Posterior cingulate gyrus (tissue), 11 donors: ENCODE measurements around the gene RELB.

Experiments
- DNase-seq, 10 donors: peaks; one replicate each; pipeline versions ENCODE4 v3.0.0 to v3.0.0-alpha.2; 2020 to 2021; ENCODE audit warnings: mixed read lengths in 3 of 10
- intact Hi-C: fragments of 100-400 bp; cut with DNase I; formaldehyde crosslinking; loops from one replicate; pipeline ENCODE4 v1.15.1; 2023

Gene RELB

DNA sequence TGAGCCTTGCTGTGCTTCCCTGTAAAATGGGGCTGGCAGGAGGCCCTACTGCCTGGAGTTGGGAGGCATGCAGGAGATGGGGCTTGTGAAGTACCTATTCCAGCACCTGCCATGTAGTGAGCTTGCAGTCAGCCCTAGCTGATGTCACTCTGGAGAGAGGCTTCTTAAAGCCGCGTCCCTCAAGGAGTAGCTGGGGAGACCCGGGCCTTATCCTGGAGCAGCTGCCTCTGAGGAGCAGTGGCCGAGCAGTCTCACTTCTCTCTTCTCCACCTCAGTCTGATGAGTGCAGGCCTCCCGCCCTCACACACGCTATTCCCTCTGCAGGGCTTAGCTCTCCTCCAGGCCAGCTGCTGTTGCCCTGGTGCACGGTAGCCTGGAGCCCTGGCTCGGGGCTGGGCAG lies 55.6 kb downstream of the RELB start:
- intact Hi-C loops = loop anchor here (5.0 kb wide), 1 partner anchor 155 kb away; no protein-coding TSS in a partner anchor
- DNase-seq = no peak

DNA sequence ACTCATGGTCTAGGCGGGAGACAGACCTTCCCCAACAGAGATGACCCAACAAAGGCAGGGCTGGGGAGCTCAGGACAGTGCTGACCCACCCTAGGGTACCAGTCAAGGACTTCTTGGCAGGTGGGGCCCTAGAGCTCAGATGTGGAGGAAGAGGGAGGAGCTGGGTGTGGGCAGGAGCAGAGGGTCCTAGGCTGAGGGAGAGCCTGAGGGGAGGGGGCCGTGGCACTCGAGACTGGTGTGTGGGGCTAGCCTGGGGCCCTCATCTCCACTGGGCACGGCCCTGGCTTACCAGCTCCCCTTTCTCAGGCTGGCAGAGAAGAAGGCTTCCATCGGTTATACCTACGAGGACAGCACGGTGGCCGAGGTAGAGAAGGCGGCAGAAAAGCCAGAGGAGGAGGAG lies 56.2 kb downstream of the RELB start:
- intact Hi-C loops = loop anchor here (5.0 kb wide), 1 partner anchor 155 kb away; no protein-coding TSS in a partner anchor

DNA sequence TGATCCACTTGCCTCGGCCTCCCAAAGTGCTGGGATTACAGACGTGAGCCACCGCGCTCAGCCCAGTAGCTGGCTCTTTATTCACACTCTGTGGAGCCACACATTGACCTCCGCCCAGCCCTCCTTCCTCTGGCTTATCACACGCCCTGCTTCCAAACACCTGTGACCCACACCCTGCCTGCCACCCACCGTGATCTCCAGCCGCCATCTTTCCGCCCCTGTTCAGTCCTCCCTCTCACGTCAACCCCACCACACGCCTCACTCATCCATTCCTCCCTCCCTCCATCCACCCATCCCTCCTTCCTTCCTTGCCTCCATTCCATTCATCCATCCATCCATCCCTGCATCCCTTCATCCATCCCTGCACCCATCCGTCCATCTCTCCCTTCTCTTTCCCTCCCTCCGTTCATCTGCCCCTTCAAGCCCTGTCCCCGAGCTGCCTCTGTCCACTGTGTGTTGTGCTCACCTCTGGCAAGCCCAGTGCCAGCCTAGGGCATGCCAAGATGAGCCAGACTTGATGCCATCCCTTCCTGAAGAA lies 57.4 kb downstream of the RELB start:
- intact Hi-C loops = loop anchor here (1.0 to 5.0 kb wide), 2 partner anchors 41 to 156 kb away; no protein-coding TSS in a partner anchor
- DNase-seq = no peak

More for the DNA sequence above, 56.2 kb downstream of the RELB start:
- no peak for DNase-seq

GRCh38 chr19:45059258-45059965 lies 58.1 kb downstream of the RELB start:
- intact Hi-C loops = loop anchor here (1.0 to 5.0 kb wide), 2 partner anchors 42 to 157 kb away; no protein-coding TSS in a partner anchor
- peak in 9 of 10 donors; percentile 59 to 96 (median 84) for DNase-seq

DNA sequence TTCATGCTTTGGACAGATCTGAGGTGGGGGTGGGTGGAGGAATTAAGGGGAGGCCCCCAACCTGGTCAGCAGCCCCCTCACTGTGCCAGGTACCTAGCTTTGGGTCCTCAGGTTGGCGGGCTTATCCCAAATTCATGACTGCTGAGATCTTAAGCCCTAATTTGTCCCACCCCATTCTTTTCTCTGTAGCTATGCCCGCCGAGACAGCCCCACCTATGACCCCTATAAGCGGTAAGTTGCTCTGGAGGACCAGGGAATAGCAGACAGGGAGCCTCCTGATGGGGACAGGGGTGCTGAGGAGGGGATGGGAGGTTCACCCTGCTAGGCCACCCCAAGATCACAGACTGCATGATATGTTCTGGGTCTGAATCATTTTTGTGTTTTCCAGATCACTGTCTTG lies 60.7 kb downstream of the RELB start:
- intact Hi-C loops = no loop called here
- DNase-seq = no peak

DNA sequence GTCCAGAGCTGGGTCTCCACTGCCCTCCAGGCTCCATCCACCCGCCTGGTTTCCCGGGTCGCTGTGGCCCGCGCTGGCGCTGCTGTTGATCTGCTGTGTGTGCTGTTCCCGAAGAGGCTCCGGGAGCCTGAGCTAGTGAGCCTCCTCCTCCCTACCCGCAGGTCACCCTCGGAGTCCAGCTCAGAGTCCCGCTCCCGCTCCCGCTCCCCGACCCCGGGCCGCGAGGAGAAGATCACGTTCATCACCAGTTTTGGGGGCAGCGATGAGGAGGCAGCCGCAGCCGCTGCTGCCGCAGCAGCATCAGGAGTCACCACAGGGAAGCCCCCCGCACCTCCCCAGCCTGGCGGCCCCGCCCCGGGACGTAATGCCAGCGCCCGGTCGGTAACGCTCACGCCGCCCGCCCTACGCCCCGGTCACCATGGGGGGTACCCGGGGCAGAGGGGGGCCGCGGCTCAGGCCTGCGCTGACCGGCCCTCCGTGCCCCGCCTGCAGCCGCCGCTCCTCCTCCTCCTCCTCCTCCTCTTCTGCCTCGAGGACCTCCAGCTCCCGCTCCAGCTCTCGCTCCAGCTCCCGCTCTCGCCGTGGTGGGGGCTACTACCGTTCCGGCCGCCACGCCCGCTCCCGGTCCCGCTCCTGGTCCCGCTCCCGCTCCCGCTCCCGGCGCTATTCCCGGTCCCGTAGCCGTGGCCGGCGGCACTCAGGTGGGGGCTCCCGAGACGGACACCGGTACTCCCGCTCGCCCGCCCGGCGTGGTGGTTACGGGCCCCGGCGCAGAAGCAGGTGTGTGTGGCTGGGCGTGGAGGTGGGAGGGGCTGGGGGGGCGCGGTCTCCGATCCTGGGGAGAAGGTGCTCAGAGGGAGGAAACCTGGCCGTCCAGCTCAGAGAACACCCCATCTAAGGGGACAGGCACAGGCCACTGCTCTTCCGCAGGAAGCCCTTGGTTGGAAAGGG lies 62.9 kb downstream of the RELB start:
- intact Hi-C loops = no loop called here
- DNase-seq = peak in 1 of 10 donors; percentile 18

DNA sequence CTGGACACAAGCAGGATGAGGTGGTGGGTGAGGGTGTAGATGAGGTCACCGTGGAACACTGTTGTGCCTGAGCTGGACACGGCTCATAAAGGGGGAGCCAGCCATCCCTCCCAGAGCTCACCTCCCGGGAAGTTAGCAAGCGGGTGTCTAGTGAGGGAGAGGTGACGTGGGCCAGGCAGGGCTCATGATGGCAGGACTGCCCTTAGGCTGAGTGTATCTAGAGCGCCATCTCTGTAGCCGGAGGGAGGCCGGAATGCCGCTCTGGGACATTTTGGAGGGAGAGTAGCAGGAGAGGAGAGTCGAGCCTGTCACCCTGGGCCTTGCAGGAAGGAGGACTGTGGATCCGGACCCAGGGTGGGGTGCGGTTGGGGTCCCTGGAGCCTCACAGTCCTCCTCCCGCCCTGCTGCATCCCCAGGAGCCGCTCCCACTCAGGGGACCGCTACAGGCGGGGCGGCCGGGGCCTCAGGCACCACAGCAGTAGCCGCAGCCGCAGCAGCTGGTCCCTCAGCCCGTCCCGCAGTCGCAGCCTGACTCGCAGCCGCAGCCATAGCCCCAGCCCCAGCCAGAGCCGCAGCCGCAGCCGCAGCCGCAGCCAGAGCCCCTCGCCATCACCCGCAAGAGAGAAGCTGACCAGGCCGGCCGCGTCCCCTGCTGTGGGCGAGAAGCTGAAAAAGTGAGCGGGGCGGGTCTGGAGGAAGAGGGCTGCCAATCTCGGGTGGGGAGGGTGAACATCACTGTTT lies 65.8 kb downstream of the RELB start:
- intact Hi-C loops = no loop called here
- no peak for DNase-seq

- no peak for DNase-seq
- intact Hi-C loops = no loop called here
Measured at GRCh38 chr19:45068041-45068440, 66.8 kb downstream of the RELB start.

DNA sequence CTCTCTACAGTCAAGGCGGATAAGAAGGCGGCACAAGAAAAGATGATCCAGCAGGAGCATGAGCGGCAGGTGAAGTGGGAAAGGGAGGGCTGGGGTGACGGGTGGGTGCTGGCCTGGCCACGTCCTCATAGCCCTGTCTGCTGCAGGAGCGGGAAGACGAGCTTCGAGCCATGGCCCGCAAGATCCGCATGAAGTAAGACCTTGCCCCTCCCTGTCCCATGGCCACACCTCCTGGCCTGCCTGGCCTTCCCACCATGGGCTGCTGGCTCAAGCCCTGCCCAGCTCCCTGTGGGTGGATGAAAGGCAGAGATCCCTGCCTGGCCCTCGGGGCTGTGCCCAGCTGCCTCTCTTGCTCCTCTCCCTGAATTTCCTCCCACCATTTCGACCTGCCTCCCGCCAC lies 67.8 kb downstream of the RELB start:
- peak in 1 of 10 donors; percentile 61 for DNase-seq
- intact Hi-C loops = no loop called here

DNA sequence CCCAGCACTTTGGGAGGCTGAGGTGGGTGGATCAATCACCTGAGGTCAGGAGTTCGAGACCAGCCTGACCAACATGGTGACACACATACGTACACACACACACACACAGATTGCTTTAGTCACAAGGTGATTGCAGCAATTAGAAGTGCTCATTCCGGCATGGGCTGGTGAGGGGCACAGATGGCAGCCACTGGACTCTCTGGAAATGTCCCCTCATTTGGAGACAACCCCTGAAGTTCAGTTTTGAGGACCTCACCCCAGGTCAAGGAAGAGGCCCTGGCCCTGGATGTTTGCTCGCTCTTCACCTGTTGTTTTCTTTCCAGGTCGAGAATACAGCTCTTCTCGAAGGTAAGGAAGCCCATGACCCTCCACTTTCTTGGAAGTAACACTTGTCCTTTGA lies 69.0 kb downstream of the RELB start:
- no peak for DNase-seq

GRCh38 chr19:45070861-45071544 lies 69.7 kb downstream of the RELB start:
- DNase-seq = peak in 1 of 10 donors; percentile 76
- intact Hi-C loops = no loop called here

More for the DNA sequence above, 69.0 kb downstream of the RELB start:
- intact Hi-C loops = no loop called here

GRCh38 chr19:45071545-45071938 lies 70.3 kb downstream of the RELB start:
- intact Hi-C loops = no loop called here
- DNase-seq = no peak

DNA sequence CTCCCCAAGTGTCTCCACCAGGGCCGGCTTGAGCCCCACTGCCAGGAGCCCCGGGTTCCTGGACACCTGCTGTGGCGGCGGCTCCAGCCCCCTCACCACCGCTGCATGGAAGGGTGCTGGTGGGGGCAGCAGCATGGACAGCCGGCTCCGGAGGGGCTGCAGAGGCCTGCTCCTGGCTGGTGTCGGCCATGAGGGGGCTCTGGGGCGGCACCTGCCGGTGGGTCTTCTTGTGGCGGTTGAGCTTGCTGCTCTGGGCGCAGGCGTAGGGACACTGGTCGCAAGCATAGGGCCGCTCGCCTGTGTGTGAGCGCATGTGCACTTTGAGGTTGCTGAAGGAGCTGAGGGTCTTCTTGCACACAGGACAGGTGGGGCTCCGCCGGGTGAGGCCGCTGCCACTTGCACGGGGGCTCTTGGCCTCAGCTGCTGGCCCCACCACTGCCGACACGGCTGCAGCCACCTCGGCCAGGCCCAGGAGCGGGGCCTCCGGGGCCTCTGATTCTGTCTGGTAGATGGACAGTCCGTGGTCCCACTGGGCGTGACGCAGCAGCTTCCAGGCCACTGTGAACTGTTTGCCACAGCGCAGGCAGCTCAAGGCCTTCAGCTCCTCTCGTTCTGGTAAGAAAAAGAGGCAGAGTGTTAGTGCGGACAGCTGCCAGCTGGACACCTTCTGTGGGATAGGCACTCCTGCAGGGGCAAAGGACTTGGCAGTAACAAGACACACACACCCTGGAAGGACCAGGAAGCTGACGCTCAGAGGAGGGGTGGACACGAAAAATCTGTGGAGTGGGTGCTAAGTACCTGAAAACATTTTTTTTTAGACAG lies 70.9 kb downstream of the RELB start:
- no peak for DNase-seq
- intact Hi-C loops = no loop called here

- intact Hi-C loops = no loop called here
- DNase-seq = no peak
Measured at GRCh38 chr19:45074744-45075300, 73.6 kb downstream of the RELB start.

GRCh38 chr19:45075301-45076028 lies 74.2 kb downstream of the RELB start:
- peak in 2 of 10 donors; percentile 32 to 38 for DNase-seq
- intact Hi-C loops = no loop called here

DNA sequence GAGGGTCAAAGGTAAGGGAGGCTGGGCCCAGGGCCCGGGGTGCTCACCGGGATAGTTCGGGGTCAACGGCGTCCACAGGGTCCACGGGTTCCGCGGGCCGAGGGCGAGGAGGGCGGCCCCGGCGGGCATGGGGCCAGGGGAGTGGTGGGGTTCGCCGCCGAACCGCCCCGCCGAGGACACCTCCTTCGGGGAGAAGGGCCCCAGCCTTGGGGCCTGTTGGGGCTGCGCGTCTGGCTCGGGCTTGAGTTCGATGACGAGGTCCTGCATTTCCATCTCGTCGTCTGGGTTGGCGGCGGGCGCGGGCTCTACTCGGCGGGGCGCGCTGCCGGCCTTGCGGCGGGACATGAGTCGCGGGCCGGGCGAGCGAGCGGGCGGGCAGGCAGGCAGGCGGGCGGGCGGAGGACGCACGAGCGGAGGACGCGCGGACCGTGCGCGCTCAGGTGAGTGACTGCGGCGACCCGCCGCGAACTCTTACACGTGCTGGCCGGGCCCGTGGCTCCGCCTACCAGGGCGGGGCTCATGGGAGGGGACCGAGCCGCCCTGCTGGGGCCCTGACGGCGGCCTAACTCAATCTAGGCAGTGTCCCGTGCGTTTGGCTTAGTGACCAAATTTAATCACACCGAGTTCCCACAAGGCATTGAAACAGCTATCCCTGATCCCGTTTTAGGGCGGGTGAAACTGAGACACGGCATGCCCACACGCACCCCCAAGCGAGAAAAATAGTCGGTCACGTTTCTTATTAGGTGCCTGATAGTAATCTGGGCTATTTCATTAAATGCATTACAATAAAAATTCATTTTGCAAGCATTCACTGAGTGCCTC lies 75.0 kb downstream of the RELB start, which contains the start of gene ZNF296:
Gene ZNF296, minus strand, starts transcription at position 450 of the 822 bp plus-strand sequence. Its CDS starts 105 bp downstream, at position 345.
- intact Hi-C loops = no loop called here
- peak in 3 of 10 donors; percentile 31 to 78 (median 34) for DNase-seq
